Iris pigment epithelial cell (primary cell): Measurements from ENCODE around the gene TMPRSS11A.
A peak's percentile ranks its signal among the peaks of the same experiment; 100 is the strongest.

Experiments
- DNase-seq: peaks from one replicate; pipeline ENCODE4 v3.0.0-alpha.2; 2011; ENCODE audit warnings: low read depth

The TMPRSS11A gene

DNA sequence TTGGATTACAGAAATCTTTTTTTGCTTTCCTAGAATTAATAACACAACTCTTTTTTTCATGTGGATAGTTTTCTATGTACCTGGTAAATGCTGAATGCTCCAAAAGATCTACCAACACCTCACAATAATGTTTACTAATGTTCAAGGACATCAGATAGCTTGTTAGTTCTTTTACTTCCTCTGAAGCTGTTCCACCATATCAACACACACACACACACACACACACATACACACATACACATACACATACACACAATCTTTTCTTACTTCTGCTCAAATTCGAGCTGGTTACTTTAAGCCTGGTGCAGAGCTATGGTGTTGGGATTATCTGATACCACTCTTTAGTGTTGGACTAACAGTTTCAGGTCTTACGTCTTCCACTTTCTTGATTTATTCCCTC, 51.2 kb downstream of the TMPRSS11A start:
- no peak for DNase-seq

DNA sequence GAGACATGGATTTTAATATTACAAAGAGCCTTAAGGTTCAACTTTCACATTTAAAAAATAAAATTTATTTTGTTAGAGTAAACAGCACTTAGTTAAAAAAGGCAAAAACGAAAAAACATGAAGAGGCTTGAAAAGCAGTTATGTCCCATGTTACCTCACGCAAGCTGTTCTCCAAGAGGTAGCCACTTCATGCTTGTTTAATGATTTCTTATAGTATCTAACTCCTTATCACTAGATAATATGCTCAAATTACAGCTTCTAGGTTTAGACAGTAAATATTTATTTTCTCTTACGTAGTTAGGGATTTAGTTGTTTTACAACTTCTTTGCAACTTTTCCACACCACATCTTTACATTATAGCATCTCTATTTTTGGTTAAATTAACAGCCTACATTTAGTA, 51.7 kb downstream of the TMPRSS11A start:
- DNase-seq = no peak

- DNase-seq = no peak
Observed at GRCh38 chr4:67911141-67911540, 52.2 kb downstream of the TMPRSS11A start.

GRCh38 chr4:67910585-67910905, 52.7 kb downstream of the TMPRSS11A start:
- DNase-seq = no peak

DNA sequence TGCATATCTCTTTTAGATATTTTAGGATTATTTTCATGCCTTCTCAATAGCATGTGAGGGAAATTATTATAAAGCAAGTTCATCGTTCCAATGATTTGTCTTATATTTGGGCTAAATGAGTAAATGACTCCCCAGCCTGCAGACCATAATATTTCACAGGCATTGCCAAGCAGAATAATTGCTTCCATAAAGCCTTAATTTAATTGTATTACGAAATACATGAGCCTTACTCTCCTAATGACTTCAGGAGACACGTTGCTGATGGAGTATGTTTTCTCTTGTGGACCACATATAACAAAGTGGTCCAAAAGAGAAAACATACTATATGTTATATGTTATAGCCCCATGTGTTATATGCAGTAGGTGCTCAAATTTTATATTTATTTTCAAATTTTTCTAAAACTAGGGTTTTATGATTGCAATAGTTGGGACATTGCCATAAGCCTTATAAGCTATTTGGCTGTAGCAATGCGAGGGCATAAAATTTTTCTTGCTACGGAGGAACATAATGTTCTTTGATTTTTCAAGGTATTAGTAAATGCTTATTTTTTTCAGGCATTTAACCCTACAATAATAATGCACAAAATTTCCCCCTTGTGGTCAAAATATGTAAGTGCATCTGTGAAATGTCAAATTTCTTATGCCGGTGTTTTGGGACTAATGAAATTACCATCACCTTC, 53.2 kb downstream of the TMPRSS11A start:
- peak; percentile 41 for DNase-seq

DNA sequence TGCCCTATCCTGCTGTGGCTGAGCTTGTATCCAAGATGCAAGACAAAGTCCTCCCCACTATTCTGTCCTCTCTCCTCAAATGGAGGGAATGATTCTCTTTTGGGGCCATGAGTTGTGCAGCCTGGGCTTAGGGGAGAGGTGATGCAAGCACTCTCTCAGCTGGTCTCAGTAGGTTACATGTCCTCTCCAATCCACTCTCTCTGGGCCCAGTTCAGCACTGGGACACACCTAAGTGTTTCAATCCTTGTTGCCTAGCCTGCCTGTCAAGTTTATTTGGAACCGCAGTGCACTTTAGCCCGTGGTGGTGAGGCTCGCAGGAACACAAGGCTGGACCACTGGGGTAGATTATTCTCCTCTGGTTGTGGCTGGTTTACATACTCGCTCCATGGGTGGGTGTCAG, 55.6 kb downstream of the TMPRSS11A start:
- DNase-seq = no peak

DNA sequence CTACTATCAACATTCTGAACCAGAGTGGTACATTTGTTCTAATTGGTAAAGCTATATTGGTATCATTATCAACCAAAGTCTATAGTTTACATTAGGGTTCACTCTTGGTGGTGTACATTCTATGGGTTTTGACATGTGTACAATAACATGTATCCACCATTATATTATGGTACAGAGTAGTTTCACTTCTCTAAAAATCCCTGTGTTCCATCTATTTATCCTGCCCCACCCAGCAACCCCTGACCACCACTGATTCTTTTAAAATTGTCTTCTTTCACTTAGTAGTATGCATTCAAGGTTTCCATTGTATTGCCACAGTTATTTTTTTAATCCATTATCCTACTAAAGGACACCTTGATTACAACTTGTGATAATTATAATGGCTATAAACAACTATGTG, 64.2 kb downstream of the TMPRSS11A start:
- no peak for DNase-seq

DNA sequence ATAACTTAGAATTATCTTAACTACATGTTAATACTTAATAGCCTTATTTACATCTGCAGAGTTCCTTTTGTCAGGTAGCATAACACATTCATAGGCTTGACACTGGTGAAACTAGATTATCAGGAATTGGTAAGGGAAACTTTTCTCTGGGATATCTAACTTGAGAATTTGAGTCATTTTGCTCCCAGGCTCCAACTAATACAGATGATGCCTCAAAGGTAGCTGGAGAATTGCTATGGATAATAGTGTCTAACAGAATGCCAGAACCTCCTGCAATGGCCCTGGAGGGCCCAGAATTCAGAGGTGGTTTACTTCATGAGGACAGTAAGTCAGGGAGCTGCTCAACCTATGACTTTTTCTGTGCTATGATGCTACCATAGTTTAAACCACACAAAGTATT, 65.6 kb downstream of the TMPRSS11A start:
- no peak for DNase-seq

- DNase-seq = no peak
Observed at GRCh38 chr4:67896421-67897065, 66.8 kb downstream of the TMPRSS11A start.

DNA sequence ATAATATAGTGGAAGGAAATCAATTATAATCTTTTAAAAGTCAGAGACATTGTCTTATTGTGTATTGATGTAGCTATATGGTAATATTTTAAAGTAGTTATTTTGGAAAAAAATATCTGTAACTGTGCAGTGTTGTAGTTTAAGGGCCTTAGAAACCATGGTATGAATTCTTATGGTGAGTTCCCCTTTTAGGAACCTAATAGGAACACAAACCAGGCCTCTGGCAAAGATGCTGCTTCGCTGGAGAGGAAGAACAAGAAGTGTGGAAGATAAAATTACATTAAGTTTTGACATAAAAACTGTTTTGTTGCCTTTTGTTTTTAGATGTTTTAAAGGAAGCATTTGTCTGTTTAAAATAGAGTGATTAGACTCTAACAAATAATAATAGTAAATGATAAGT, 68.6 kb downstream of the TMPRSS11A start:
- no peak for DNase-seq

DNA sequence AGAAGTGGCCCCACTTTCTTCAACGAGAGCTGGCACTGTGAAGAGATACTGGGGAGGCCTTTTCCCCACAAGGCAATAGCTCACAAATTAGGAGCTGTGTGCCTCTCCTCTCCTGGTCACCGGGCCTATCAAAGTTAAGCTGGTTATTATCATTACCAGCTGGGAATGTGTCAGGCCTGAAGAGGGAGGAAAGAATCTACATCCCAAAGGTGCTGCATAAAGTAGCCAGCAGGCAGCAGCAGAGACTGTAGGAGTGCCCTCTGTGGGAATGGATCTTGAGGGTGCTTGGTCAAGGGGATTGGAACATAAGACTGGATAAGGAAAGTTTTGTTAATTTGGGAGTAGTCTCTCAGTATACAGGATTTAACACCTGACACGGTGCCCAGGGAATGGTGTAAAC, 70.4 kb downstream of the TMPRSS11A start:
- DNase-seq = no peak

- no peak for DNase-seq
Observed at GRCh38 chr4:67892253-67892652, 71.0 kb downstream of the TMPRSS11A start.

GRCh38 chr4:67891645-67892044, 71.6 kb downstream of the TMPRSS11A start:
- no peak for DNase-seq

- DNase-seq = peak; percentile 71
Observed at GRCh38 chr4:67886281-67886680, 77.0 kb downstream of the TMPRSS11A start.

DNA sequence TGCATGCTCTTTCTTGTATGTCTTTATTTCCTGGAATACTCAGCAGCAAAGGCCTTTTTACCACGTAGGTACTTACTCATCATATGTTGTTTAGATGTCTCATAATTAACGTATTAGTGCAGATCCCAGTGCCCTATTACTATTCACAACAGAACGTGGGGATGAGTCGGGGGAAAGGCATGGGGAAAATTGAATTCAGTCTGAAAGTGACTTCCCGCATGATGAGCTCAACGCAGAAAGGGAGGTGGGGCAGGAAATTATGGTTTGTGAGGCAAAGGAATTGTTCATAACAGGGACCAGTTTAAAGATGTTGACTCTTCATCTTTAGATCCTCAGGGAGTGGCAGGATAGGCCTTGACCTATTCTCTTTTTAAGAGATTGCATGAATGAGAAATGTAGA, 77.5 kb downstream of the TMPRSS11A start:
- DNase-seq = peak; percentile 97

GRCh38 chr4:67884701-67885100, 78.6 kb downstream of the TMPRSS11A start:
- DNase-seq = no peak

DNA sequence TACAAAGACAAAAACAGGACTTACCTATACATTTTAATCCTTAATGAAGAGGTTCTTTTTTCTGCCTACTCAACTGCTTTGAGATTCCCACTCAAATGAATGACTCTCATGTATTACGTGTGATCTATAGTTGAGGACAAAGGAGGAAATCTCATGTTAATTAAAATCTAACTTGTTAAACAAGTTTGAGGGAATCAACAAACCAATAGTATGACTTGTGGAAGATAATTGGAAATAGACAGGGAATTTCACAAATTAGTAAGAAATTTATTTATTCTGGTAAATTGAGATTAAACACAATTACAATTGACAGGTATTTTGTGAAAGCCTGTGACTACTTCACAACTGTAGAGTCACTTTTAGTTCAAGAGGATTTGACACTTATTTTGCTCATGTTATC, 79.4 kb downstream of the TMPRSS11A start, which contains the start of gene TMPRSS11D:
Gene TMPRSS11D (minus strand): TSS at position 101 of the 400 bp plus-strand sequence. CDS start 69 bp downstream, at position 32.
- DNase-seq = no peak

GRCh38 chr4:67883458-67883857, 79.8 kb downstream of the TMPRSS11A start:
- DNase-seq = peak; percentile 17

- DNase-seq = no peak
Observed at GRCh38 chr4:67880866-67881610, 82.3 kb downstream of the TMPRSS11A start.

DNA sequence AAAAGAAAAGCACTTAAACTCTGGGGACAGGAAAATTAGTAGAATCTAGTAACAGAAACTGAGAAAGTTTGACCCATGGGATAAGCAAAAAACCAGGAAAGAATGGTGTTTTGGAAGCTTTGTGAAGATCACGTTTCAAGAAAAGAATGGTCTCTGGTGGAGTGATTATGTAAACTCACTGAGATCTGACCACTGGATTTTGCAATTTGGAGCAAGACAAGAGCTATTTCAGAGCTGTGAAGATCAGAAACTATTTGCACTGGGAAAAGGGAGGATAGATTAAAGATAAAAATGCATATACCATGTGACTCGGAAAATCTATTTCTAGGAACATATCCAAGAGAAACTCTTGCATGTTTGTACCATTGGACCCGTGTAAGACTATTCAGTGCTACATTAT, 83.8 kb downstream of the TMPRSS11A start:
- peak; percentile 39 for DNase-seq

- no peak for DNase-seq
Observed at GRCh38 chr4:67877086-67877485, 86.2 kb downstream of the TMPRSS11A start.

GRCh38 chr4:67874986-67875385, 88.3 kb downstream of the TMPRSS11A start:
- peak; percentile 34 for DNase-seq

DNA sequence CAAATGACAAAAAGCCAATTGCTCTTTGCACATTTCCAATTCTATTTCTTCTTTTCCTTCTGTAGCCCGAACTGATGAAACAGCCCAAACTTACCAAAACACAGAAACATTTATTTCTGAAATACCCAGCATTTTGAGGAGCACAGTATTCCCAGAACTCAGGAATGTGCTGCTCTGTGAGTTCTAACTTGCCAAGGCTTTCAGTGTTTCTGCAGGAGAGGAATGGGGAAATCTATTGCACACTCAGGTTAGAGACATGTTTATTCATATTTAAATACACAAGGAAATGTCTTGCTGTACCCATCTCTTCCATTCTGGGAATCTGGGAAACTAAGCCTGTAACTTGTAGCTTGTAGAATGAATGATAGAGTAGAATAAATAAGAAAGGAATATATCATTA, 90.2 kb downstream of the TMPRSS11A start:
- no peak for DNase-seq
